SU-DHL-6 (cell line): ENCODE data around the gene MTMR4.

Source experiments
- H2AFZ ChIP-seq: fragments of 200-600 bp; sonication (generic); 2 replicates; pipeline ENCODE4 v1.6.1; 2014; ENCODE audit warnings: low read depth, mild to moderate bottlenecking, moderate library complexity, mixed read lengths, antibody characterized with exemption, low read length; ENCODE audit not compliant: severe bottlenecking
- H3F3A ChIP-seq: fragments of 200-600 bp; shearing (Covaris generic); 2 replicates; pipeline ENCODE4 v1.6.0; 2016; ENCODE audit warnings: antibody characterized with exemption, mild to moderate bottlenecking; ENCODE audit not compliant: insufficient read depth
- H3K27ac ChIP-seq: fragments of 200-600 bp; sonication (generic); 2 replicates; pipeline ENCODE4 v1.5.1; 2016; ENCODE audit warnings: low read depth, mild to moderate bottlenecking, low read length, moderate library complexity, mixed read lengths
- H3K27me3 ChIP-seq: fragments of 200-600 bp; sonication (generic), shearing (Covaris generic); 2 replicates; pipeline ENCODE4 v1.6.0; 2014; ENCODE audit warnings: mild to moderate bottlenecking, low read length
- H3K36me3 ChIP-seq: fragments of 200-600 bp; sonication (generic); 2 replicates; pipeline ENCODE4 v1.6.1; 2014; ENCODE audit warnings: mild to moderate bottlenecking, low read length, mixed read lengths
- H3K4me2 ChIP-seq: fragments of 300-600, 200-600 bp; shearing (Covaris generic), sonication (generic); 2 replicates; pipeline ENCODE4 v1.6.0; 2014; ENCODE audit warnings: low read length, low read depth, mild to moderate bottlenecking; ENCODE audit not compliant: poor library complexity, severe bottlenecking
- H3K4me3 ChIP-seq: fragments of 200-600 bp; sonication (generic); 2 replicates; pipeline ENCODE4 v1.5.1; 2014; ENCODE audit warnings: antibody characterized with exemption, low read length, mild to moderate bottlenecking, mixed read lengths; ENCODE audit not compliant: insufficient read depth, poor library complexity, severe bottlenecking
- H3K79me2 ChIP-seq: fragments of 200-600 bp; sonication (generic); 2 replicates; pipeline ENCODE4 v1.6.1; 2014; ENCODE audit warnings: mild to moderate bottlenecking, low read length, moderate library complexity; ENCODE audit not compliant: insufficient read depth
- H3K9ac ChIP-seq: fragments of 200-600 bp; sonication (generic); 2 replicates; pipeline ENCODE4 v1.7.0; 2014; ENCODE audit warnings: mild to moderate bottlenecking, low read length
- H3K9me2 ChIP-seq: fragments of 200-600 bp; sonication (generic); replicated peaks from 2 replicates; pipeline ENCODE4 v1.6.1; 2014; ENCODE audit warnings: low read length; ENCODE audit not compliant: insufficient read depth
- H3K9me3 ChIP-seq: fragments of 200-600 bp; sonication (generic); 2 replicates; pipeline ENCODE4 v1.6.1; 2014; ENCODE audit warnings: low read length, mixed read lengths; ENCODE audit not compliant: insufficient read depth
- H4K20me1 ChIP-seq: fragments of 200-600 bp; sonication (generic); 2 replicates; pipeline ENCODE4 v1.6.1; 2014; ENCODE audit warnings: low read depth, mild to moderate bottlenecking, antibody characterized with exemption, low read length, moderate library complexity, mixed read lengths
- EZH2phosphoT487 ChIP-seq: fragments of 200-600 bp; sonication (generic), shearing (Covaris generic); conservative IDR thresholded peaks from 2 replicates; pipeline ENCODE4 v1.6.1; 2018; ENCODE audit warnings: mild to moderate bottlenecking, antibody characterized with exemption, low read length, moderate library complexity, mixed read lengths
- TF ChIP-seq, protein P1 (sequence below): fragments of 200-600 bp; sonication (generic); IDR thresholded peaks from one replicate; pipeline ENCODE4 v1.5.1; 2017; ENCODE audit warnings: antibody characterized with exemption, mild to moderate bottlenecking, low read length, moderate library complexity; ENCODE audit not compliant: insufficient read depth, poor library complexity, severe bottlenecking

MTMR4 gene

DNA sequence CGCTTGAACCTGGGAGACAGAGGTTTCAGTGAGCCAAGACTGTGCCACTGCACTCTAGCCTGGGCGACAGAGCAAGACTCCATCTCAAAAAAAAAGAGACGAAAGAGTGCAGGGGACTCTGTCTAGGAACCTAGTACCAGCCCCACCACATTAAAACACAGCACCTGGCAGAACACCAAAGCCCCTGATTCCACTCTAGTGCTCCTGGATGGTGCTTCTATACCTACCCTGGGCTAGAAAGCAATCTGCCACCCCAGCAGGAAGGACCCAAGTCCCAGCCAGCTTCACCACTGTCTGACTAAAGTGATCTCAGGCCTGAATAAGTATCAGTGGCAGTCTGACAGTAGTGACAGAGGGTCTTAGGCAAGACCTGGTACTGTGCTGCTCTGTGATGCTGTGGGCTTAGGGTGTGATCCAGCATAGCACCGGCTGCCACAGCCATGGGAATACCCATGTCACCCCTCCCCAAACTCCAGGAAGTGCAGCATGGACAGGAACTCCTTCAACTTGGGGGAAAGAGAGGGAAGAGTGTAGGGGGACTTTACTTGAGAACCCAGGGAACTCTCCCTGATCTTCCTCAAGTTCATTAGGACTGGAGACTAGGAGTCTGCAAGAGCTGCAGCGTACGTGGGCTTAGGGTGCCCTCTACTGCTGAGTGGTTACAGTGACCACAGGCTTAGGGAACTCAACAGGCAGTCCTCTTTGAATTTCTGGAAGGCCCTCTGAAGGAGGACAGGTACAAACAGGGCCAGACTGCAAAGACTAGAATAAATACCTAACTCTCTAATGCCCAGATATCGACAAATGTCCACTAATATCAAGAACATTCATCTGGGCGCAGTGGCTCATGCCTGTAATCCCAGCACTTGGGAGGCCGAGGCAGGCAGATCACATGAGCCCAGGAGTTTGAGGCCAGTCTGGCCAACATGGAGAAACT lies 67.1 kb downstream of the MTMR4 start:
- Histone ChIP-seq H2AFZ (no peak overlapping the region), H3K9me2 (no peaks in the 10 kb centered on the region), H3K36me3 (no peaks in the 10 kb centered on the region), H3K79me2 (no peaks in the 10 kb centered on the region), H3F3A (no peaks in the 10 kb centered on the region), H3K4me2 (no peak overlapping the region), H4K20me1 (no peaks in the 10 kb centered on the region), H3K27ac (no peak overlapping the region), H3K9me3 (no peaks in the 10 kb centered on the region), H3K4me3 (no peak overlapping the region), H3K27me3 (no peaks in the 10 kb centered on the region), H3K9ac (no peak overlapping the region)
- TF ChIP-seq EZH2phosphoT487 = no peak
- TF ChIP-seq, protein P1, sequence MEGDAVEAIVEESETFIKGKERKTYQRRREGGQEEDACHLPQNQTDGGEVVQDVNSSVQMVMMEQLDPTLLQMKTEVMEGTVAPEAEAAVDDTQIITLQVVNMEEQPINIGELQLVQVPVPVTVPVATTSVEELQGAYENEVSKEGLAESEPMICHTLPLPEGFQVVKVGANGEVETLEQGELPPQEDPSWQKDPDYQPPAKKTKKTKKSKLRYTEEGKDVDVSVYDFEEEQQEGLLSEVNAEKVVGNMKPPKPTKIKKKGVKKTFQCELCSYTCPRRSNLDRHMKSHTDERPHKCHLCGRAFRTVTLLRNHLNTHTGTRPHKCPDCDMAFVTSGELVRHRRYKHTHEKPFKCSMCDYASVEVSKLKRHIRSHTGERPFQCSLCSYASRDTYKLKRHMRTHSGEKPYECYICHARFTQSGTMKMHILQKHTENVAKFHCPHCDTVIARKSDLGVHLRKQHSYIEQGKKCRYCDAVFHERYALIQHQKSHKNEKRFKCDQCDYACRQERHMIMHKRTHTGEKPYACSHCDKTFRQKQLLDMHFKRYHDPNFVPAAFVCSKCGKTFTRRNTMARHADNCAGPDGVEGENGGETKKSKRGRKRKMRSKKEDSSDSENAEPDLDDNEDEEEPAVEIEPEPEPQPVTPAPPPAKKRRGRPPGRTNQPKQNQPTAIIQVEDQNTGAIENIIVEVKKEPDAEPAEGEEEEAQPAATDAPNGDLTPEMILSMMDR = peak; percentile 55

DNA sequence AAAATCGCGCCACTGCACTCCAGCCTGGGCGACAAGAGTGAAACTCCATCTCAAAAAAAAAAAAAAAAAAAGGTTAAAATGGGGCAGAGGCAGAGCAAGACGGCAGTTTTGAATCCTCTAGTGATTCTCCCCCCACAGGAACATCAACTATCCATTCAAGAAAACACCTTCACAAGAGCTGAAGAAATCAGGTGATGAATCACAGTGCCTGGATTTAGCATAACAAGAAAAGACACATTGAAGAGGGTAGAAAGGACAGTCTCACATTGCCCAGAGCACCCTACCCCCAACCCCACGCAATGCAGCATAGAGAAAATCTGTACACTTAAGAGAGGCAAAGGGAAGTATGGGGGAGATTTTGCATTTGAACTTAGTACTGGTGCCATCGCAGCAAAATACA lies 68.4 kb downstream of the MTMR4 start:
- Histone ChIP-seq H3K4me2 (no peak overlapping the region), H3K9ac (no peak overlapping the region), H3K36me3 (no peaks in the 10 kb centered on the region), H4K20me1 (no peaks in the 10 kb centered on the region), H3K27ac (no peak overlapping the region), H3K4me3 (no peak overlapping the region), H3K9me2 (no peaks in the 10 kb centered on the region), H3K9me3 (no peaks in the 10 kb centered on the region), H2AFZ (no peak overlapping the region), H3K27me3 (no peaks in the 10 kb centered on the region), H3F3A (no peaks in the 10 kb centered on the region), H3K79me2 (no peaks in the 10 kb centered on the region)
- TF ChIP-seq, protein P1 = no peak
- TF ChIP-seq EZH2phosphoT487 = no peak
